ENCODE data around the gene CUBN. TPM values are rescaled to one million over a fixed set of nuclear protein-coding genes. Genes with fewer than 3 reads are reported as not detected.

CUBN gene
- total RNA-seq, 1 donor from 2014 or later, result 0.40 TPM

- DNase-seq (ENCODE audit: low read depth), result no peak
Observed at GRCh38 chr10:16887565-16887964, 242.0 kb downstream of the CUBN start.

GRCh38 chr10:16886031-16886430, 243.6 kb downstream of the CUBN start:
- DNase-seq (ENCODE audit: low read depth), result no peak

GRCh38 chr10:16884497-16884896, 245.1 kb downstream of the CUBN start:
- DNase-seq (ENCODE audit: low read depth), result no peak

GRCh38 chr10:16883084-16883483, 246.5 kb downstream of the CUBN start:
- DNase-seq (ENCODE audit: low read depth), result no peak

GRCh38 chr10:16870331-16870730, 259.3 kb downstream of the CUBN start:
- no peak for DNase-seq (ENCODE audit: low read depth)

GRCh38 chr10:16867990-16868389, 261.6 kb downstream of the CUBN start:
- DNase-seq (ENCODE audit: low read depth), result no peak

GRCh38 chr10:16867556-16867955, 262.1 kb downstream of the CUBN start:
- DNase-seq (ENCODE audit: low read depth), result peak; percentile 43

- no peak for DNase-seq (ENCODE audit: low read depth)
Observed at GRCh38 chr10:16866541-16867275, 262.9 kb downstream of the CUBN start.

GRCh38 chr10:16865766-16866165, 263.8 kb downstream of the CUBN start:
- no peak for DNase-seq (ENCODE audit: low read depth)

- no peak for DNase-seq (ENCODE audit: low read depth)
Observed at GRCh38 chr10:16863766-16864165, 265.8 kb downstream of the CUBN start.

- DNase-seq (ENCODE audit: low read depth), result no peak
Observed at GRCh38 chr10:16857419-16857818, 272.2 kb downstream of the CUBN start.

- DNase-seq (ENCODE audit: low read depth), result no peak
Observed at GRCh38 chr10:16856567-16856966, 273.0 kb downstream of the CUBN start.

- DNase-seq (ENCODE audit: low read depth), result no peak
Observed at GRCh38 chr10:16856092-16856491, 273.5 kb downstream of the CUBN start.

- no peak for DNase-seq (ENCODE audit: low read depth)
Observed at GRCh38 chr10:16854623-16855022, 275.0 kb downstream of the CUBN start.

- no peak for DNase-seq (ENCODE audit: low read depth)
Observed at GRCh38 chr10:16853809-16854208, 275.8 kb downstream of the CUBN start.

- DNase-seq (ENCODE audit: low read depth), result peak; percentile 60
Observed at GRCh38 chr10:16853201-16853600, 276.4 kb downstream of the CUBN start.

GRCh38 chr10:16852624-16853023, 277.0 kb downstream of the CUBN start:
- no peak for DNase-seq (ENCODE audit: low read depth)

GRCh38 chr10:16848562-16849154, 281.0 kb downstream of the CUBN start:
- no peak for DNase-seq (ENCODE audit: low read depth)

GRCh38 chr10:16847644-16848043, 282.0 kb downstream of the CUBN start:
- DNase-seq (ENCODE audit: low read depth), result no peak

GRCh38 chr10:16845248-16845647, 284.4 kb downstream of the CUBN start:
- DNase-seq (ENCODE audit: low read depth), result no peak

GRCh38 chr10:16843252-16843870, 286.2 kb downstream of the CUBN start:
- DNase-seq (ENCODE audit: low read depth), result peak; percentile 73

GRCh38 chr10:16835228-16835627, 294.4 kb downstream of the CUBN start:
- DNase-seq (ENCODE audit: low read depth), result no peak
